ENCODE measurements around the gene NFKB2. TPM values are rescaled to one million over a fixed set of nuclear protein-coding genes. Genes with fewer than 3 reads are reported as not detected.

Gene NFKB2
- total RNA-seq, 1 experiment from 2014 or later, result 19.9 TPM

GRCh38 chr10:102408728-102409603 lies 13.5 kb downstream of the NFKB2 start:
- no peak for DNase-seq (ENCODE audit: low read depth)

DNA sequence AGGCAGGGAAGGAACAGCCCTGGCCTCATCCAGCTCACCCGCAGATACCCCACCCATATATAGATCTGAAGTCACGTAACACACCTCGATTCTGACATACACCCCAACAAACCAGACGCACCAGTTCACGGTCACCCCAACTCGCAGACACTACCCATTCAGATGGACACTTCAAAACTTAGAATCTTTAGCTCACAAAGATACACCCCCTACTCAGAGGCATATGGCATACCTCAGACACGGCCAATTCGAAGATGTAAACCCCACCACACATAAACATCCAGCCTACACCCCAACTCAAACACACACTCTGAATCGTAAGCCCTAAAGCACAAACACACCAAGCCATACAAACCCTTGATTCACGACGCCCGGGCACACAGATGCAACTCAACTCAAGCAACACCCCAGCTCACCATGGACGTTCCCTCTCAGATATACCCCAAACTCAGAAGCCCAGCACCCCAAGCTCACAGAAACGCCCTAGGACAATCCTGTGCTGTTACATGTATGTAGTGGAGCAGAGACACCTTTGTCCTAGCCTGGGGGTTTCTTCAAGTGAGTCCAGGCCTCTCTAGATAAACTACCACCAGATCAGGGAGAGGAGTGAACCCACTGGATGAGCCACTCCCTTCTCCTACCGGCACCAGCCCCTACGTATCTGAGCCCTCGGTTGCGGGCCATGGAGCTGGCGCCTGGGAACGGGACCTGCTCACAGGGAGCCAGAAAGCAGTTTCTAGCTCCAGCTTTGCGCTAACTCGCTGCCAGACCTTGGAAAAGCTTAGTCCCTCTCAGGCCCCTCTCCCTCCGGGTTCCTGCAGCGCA lies 14.3 kb downstream of the NFKB2 start:
- no peak for DNase-seq (ENCODE audit: low read depth)

- no peak for DNase-seq (ENCODE audit: low read depth)
Measured at GRCh38 chr10:102410429-102411073, 15.0 kb downstream of the NFKB2 start.

DNA sequence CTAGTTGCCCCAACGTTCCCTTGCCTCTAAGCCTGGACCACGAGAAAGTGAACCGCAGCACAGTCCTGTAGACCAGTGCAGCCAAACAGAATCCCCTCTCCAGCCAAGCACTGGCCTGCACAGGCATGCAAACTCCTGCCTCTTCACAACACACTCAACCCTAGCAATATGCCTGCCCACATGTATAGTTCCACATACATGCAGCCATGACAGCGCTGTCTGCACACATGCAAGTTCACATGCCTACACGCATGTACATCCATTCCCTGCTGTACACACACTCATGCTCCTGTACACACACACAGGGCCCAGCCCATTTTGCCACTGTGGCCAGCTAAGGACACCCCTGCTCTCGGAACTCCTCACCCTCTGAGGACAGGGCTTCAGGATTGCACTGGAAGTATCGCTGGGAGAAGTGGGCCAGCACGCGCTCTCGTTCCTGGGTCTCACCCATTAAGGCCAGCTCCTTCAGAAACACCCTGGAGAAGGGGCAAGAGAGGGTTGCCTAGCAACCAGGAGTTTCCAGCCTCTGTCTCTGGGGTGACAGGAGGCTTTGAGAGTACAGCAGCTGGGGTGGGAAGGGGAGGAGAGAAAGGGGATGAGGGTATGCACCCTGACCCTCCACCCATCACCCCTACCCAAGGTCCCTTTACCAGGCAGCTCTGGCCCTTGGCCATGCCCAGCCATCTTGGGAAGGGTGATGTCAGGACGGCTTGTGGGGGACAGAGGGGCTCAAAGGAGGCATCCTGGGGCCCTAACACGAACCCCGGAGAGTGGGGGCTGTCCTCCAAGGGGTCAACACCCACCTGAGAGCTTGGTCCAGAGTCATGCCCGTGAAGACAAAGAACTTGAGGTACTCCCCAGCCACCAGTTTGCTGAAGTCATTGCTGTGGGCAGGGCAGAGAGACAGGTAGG lies 16.1 kb downstream of the NFKB2 start:
- no peak for DNase-seq (ENCODE audit: low read depth)

DNA sequence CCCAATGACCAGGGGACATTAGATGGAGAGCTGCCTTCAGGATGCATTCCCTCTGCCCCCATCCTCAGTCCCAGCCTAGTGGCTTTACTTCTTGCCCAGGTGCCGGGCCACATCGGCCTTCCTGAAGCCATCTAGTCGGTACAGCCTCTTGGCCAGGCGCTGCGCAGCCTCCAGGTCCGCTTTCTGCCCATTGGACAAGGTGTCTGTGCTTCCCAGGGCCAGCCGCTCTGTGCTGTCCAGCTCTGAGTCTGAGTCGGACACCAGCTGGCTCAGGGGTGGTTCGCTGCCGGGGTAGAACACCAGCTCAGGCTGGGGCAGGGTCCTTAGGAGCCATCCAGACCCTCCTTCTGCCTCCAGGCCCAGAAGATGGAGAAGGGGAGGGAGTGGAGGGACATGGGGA lies 16.8 kb downstream of the NFKB2 start:
- no peak for DNase-seq (ENCODE audit: low read depth)

DNA sequence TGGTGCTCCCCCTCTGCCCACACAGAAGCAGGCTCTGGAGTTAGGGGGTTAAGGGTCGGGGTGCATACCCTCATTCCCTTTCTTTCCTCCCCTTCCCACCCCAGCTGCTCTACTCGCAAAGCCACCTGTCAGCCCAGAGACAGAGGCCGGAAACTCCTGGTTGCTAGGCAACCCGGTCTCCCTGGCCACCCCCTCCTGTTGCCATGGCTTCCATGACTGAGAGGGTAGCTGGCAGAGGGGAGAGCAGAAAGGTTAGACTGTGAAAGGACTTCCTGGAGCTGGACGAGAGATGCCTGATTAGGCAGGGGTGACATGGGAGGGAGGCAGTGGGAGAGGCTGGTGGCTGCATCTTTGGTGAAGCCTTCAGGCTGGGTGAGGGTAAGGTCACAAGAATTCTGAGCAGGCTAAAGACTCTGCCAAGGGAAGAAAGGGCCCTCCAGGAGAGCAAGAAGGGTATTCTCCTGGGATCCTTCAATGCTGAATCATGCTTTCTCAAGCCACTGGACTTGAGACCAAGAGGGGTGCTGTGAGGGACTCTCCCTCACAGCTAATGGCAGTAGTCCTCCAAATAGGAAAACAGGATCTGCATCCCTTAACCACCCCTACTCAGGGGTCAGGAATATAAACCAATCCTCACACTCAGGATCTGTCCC lies 17.7 kb downstream of the NFKB2 start:
- DNase-seq (ENCODE audit: low read depth), result no peak

DNA sequence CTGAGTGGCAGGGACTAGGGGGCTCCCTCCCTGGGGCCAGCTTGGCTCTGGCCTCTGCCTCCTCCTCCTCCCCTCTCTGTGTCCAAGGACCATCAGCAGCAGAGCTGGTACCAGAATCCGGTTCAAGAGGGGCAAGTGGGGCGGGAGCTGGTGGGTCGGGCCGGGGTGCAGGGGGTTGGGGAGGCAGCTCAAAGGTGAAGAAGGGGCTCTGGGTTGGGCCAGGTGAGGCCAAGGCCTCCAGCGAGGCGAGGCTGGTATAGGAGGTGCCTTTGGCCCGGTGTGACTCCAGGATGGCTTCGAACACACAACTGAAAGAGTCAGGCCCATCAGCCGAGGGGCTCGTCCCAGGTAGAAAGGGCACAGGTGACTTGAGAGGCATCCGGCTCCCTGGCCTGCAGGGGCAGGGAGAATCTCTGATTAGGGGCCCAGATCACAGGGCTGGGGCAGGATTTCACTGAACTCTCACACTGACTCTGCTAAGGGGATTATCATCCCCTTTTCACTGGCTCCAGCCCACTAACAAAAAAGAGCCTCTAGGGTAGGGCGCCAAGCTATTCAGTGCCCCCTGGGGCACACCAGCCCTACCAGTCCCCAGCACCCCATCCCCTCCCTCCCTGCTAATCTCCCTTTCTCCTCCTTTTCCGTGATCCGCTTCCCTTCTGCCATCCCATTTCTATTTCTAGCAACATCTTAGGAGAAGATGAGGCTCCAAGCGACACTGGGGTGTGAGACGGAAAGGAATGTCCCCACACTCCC lies 18.5 kb downstream of the NFKB2 start:
- no peak for DNase-seq (ENCODE audit: low read depth)

GRCh38 chr10:102414749-102415148 lies 19.2 kb downstream of the NFKB2 start:
- no peak for DNase-seq (ENCODE audit: low read depth)

GRCh38 chr10:102416283-102416682 lies 20.8 kb downstream of the NFKB2 start:
- no peak for DNase-seq (ENCODE audit: low read depth)

- no peak for DNase-seq (ENCODE audit: low read depth)
Measured at GRCh38 chr10:102416695-102417094, 21.2 kb downstream of the NFKB2 start.

GRCh38 chr10:102418622-102419268 lies 23.2 kb downstream of the NFKB2 start, which contains the start of gene PSD:
Gene PSD, minus strand, starts transcription at chr10:102418785. Its CDS starts 1,747 bp downstream, at chr10:102417038.
- no peak for DNase-seq (ENCODE audit: low read depth)

- no peak for DNase-seq (ENCODE audit: low read depth)
Measured at GRCh38 chr10:102419269-102420180, 24.0 kb downstream of the NFKB2 start.

DNA sequence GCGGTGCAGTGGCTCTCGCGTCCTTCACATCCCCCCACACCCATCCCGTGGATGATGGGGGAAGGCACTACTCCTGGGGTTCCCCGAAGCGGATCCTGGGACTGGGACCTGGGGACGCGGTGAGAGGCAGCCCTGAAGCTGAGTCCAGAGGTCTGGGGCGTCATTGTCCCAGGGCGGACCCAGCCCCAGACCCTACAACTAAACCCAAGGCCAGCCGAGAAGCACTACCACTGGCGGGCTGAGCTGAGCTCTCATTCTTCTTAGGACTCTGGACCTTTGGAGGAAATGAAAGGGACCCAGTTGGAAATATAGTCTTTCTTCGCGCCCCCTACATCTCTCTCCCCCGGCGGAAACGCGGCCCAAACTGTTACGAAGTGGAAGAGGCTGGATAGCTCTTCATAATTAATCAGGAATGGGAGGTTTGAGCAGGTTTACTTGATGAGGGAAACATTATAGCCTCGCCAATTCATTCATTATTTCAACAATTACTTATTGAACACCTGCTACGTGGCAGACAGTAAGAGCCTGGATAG lies 24.7 kb downstream of the NFKB2 start:
- DNase-seq (ENCODE audit: low read depth), result no peak

DNA sequence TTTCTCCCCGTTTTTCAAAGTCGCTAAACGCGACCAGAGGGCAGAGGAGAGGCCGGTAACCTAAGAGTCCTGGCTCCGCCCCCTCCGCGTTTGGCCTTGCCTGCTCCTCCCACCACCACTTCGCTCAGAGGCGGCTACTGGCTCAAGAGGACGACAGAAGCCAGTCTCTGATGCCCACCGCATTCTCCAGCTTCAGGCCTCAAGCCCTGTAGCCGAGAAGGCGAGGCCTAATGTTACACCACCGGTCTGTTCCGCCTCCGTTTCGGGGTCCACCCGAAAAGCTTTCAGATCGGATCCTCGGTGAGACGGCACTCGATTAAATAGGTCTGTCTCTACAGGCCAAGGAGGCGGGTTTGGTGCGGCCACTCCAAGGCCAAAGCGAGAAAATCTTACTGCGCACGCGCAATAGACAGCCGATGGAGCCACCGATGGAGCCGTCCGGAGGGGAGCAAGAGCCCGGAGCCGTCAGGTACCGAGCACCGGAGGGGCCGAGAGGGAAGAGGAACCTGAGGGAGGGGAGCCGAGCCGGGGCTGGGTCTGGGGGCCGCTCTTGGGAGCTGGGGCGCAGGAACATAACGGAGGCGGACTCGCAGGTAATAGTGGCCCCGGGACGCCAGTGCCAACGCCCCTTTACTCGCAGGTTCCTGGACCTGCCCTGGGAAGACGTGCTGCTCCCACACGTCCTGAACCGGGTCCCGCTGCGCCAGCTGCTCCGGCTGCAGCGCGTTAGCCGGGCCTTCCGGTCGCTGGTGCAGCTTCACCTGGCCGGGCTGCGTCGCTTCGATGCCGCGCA lies 25.4 kb downstream of the NFKB2 start, which contains the start of gene FBXL15:
FBXL15 (plus strand) TSS at position 123 of the 793 bp plus-strand sequence; CDS start at position 417, 294 bp downstream.
- peak; percentile 92 for DNase-seq (ENCODE audit: low read depth)

GRCh38 chr10:102421507-102421756 lies 25.9 kb downstream of the NFKB2 start:
- no peak for DNase-seq (ENCODE audit: low read depth)

- DNase-seq (ENCODE audit: low read depth), result no peak
Measured at GRCh38 chr10:102421757-102422512, 26.4 kb downstream of the NFKB2 start.

Data from RPMI7951 (cell line).